NCI-H82 (cell line): ENCODE measurements around the gene BACH2.
"Not testable (repeated sequence)": the region's sequence is repeated elsewhere in the genome, so short reads cannot be mapped to it uniquely, and the experiment has no call there.

Experiments used
- DNase-seq: peaks from one replicate; lab custom pipeline; 2025; lab: John Stamatoyannopoulos, UW

BACH2 gene

DNA sequence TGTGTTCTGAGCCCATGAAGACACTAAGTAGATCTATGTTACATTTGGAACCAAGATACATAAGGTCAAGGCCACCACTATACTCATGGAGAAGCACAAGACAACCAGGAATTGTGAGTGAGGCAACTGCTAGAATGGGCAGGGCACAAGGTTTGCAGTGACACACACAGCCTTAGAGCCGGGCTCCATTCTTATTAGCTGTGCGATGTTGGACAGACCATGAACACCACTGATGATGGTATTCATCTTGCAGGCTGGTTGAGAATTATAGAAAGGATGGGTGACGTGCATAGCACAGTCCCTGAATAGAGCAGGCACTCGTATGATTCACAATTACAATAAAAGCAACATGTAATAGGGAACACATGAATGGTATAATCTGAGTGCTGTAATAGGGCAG lies 229.9 kb downstream of the BACH2 start:
- DNase-seq = no peak

DNA sequence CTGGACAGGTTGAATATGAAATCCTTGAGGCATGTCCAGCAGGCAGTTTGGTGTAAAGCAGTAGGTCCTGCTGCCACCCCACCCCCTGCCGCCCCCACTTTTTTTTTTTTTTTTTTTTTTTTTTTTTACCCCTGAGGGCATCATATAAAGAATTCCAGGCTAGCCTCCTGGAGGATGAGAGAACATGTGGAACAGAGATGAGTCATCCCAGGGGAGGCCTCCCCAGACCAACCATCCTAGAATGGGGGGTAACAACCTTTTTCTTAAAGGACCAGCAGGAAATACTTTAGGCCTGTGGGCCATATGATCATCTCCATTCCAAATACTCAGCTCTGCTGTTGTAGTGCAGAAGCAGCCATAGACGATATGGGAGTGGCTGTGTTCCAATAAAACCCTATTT lies 231.5 kb downstream of the BACH2 start:
- DNase-seq = no peak

DNA sequence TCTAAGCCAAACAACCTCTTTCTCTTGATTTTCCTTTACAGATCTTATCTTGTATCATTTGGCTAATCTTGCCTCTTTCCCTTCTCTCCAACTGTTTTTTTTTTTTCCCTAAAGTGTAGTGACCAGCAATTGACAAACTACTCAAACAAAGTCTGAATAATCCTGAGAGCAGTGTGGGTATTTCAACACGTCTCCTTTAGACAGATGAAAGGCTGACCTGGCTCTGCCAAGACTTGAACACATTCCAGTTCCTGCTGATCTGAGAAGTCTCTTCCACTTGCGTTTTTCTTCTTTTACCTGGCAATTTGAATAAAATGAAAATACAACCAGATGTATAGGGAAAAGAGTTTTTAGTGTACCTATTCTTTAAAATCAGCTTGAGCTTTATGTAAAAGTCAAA lies 234.0 kb downstream of the BACH2 start:
- no peak for DNase-seq

DNA sequence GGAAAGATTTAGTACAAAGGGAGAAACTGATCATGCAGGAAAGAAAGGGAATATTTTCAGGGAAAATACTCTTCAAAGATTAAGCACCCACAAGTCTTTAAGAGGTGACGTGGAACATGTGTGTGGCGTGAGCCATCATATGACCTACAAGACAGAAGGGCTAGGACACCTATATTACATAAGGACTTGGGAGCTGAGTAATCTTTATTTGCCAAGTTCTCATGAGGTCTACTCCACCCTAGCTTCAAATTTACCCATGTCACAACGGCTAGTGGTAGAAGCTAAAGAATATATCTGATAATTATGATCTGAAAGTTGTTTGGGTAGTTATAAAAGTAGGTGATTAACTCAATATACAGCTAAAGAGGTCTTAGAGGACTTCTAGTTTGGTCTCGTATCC lies 234.6 kb downstream of the BACH2 start:
- DNase-seq = no peak

DNA sequence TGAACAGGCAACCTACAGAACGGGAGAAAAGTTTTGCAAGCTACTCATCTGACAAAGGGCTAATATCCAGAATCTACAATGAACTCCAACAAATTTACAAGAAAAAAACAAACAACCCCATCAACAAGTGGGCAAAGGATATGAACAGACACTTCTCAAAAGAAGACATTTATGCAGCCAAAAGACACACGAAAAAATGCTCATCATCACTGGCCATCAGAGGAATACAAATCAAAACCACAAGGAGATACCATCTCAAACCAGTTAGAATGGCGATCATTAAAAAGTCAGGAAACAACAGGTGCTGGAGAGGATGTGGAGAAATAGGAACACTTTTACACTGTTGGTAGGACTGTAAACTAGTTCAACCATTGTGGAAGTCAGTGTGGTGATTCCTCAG lies 237.5 kb downstream of the BACH2 start:
- DNase-seq = not testable (repeated sequence)

DNA sequence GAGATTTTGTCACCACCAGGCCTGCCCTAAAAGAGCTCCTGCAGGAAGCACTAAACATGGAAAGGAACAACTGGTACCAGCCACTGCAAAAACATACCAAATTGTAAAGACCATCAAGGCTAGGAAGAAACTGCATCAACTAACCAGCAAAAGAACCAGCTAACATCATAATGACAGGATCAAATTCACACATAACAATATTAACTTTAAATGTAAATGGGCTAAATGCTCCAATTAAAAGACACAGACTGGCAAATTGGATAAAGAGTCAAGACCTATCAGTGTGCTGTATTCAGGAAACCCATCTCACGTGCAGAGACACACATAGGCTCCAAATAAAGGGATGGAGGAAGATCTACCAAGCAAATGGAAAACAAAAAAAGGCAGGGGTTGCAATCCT lies 240.7 kb downstream of the BACH2 start:
- not testable (repeated sequence) for DNase-seq

DNA sequence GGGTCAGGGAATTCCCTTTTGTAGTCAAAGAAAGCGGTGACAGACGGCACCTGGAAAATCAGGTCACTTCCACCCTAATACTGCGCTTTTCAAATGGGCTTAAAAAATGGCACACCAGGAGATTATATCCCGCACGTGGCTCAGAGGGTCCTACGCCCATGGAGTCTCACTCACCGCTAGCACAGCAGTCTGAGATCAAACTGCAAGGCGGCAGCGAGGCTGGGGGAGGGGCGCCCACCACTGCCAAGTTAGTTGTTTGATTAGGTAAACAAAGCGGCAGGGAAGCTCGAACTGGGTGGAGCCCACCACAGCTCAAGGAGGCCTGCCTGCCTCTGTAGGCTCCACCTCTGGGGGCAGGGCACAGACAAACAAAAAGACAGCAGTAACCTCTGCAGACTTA lies 242.4 kb downstream of the BACH2 start:
- DNase-seq = not testable (repeated sequence)

DNA sequence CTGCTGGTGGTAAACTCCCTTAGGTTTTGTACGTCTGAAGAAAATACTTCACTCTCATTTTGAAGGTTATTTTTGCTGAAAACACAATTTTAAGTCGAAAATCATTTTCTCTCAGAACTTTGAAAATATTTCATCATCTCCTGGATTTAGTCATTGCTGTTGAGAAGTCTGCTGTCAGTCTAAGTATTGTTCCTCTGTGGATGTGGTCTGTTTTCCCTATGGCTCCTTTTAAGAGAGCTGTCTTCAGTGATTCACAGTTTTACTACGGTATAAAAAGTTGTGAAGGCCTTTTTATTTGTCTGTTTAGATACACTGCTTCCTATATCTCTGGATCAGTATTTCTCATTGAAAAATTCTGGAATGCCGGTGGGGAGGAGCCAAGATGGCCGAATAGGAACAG lies 243.0 kb downstream of the BACH2 start:
- DNase-seq = no peak

DNA sequence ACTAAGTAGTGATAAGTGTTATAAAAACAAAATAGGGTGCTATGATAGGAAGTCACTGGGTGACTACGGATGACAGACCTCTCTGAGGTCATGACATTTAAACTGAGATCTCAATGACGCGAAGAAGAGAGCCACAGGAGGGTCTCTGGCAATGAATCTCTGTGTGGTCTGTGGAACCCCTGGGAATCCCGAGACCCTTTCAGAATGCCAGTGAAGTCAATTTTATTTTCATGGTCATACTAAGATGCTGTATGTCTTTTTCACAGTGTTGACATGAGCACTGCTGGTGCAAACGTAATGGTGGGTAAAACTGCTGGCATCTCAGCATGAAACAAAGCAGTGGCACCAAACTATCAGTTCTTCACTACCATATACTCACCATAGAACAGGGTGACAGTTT lies 247.3 kb downstream of the BACH2 start:
- no peak for DNase-seq

DNA sequence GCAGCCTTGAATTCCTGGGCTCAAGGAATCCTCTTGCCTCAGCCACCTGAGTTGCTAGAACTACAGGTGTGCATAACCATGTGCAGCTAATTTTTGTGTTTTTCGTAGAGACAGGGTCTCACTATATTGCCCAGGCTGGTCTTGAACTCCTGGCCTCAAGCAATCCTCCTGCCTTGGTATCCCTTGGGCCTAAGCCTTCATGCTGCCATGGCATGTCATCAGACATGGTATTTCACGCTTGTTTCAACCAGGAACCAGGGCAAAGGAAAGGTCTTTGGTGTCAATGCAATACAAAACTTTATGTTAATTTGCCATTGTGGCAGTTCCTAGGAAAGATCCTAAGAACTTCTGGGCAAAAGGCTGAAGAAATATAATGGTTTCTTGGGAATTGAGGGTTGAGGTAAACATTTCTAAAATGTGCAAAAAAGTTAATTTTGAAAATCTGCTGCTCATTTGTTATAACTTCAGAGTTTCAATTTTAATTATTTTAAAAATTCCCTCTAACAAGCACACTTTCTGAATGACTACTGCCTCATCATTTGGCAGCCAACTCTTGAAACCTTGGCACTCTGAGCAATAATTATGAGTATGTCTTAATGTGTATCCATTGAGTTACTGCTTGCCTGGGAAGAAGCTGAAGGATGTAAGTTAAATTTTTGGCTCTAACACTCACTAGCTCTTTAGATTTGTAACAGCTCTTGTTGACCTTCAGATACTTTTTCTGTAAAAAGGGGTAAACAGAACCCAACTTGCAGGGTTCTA lies 248.3 kb downstream of the BACH2 start:
- DNase-seq = no peak

DNA sequence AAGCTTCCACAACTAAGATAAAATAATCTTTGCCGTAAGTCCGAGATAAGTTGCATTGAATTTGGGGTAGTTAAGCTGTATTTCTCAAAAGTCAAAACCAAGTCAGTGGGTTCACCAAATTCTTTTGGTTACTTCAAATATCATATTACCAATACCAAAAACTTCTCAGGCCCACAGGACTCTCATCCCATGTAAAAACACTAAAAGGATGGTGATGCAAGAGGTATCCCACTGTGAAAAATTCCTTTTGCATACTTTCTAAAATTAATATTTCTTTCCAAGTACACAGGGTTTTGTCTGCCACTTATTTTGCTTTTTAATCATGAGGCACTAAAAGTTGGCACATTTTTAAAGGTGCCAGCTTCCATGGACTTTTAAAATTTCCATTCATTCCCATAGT lies 251.1 kb downstream of the BACH2 start:
- no peak for DNase-seq

DNA sequence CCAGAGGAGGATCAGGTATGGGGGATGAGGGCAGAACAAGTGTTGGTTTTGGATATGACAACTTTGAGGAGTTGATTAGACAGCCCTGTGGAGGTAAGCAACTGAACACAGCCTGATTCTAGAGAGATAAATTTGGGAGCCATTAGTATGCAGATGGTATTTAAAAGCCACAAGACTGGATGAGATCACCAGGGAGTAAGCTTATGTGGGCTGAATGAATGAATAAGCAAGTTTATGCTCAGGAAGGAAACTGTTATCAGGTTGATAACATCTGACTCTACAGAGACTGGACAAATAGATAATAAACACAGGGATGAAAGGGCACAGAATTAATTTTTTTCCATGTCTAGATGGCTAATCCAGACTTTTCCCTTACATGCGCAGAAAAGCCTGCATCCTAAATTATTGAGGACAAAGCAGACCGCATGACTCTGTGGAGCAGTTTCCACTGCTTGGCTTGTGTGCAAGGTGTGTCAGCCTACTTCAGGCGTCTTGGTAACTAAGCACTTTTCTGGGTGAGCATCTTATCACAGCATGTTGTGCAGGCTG lies 251.7 kb downstream of the BACH2 start:
- DNase-seq = no peak

DNA sequence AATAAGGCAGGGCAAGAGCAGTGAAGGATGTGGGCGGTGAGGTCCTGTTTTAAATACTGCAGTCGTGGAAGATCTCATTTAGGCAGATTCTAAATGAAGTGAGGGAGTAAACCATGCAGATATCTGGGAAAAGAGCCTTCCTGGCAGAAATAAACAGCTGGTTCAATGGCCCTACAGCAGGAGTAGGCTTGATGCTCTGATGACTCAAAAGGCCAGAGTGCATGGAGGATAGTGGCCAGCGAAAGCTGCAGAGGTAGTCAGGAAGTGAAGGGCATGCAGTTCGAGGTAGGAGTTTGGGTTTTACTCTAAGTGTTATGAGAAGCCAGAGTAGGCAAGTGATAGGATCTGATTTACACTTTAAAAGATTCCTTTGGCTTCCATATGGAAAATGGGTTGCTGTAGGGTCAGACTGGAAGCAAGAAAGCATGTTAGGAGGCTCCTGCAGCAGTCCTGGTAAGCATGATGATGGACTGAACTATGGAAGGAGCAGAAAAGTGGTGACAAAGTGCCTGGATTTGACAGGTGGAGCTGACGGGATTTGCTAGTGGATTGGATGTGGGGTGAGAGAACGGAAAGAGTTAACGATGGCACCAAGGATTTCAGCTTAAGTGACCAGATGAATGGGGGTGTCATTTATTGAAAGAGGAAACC lies 252.3 kb downstream of the BACH2 start:
- peak; percentile 2 for DNase-seq

DNA sequence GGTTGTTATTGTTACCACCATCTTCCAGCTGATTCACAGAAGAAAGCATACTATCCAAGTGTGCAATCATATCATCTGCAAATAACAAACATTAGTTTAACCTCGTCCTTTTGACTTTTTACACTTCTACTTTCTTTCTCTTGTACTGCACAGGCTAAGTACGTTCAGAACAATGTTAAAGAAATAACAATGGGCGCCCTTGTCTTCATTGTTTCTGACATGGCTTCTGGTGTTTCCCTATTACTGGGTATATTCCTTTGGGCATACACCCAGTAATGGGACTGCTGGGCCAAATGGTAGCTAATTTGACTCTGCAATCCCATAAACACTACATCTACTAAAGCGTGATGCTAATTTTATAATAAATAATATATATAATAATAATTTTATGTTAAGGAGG lies 255.7 kb downstream of the BACH2 start:
- no peak for DNase-seq

DNA sequence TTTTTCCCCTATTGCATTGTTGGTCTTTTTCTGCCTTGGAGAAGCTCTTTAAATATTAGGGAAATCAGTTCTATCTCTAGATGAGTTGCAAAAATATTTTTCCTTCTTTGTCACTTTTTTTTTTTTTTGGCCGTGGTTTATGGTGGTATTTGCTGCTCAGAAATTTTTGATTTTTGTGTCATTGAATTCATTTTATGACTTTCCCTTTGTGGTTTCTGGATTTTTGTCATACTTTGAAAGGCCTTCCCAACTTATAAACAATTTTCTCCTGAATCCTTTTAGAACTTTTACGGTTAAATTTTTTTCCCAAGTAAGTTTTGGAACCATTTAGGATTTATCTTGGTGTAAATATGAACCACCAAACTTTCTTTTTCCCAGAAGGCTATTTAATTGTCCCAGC lies 256.7 kb downstream of the BACH2 start:
- DNase-seq = no peak

DNA sequence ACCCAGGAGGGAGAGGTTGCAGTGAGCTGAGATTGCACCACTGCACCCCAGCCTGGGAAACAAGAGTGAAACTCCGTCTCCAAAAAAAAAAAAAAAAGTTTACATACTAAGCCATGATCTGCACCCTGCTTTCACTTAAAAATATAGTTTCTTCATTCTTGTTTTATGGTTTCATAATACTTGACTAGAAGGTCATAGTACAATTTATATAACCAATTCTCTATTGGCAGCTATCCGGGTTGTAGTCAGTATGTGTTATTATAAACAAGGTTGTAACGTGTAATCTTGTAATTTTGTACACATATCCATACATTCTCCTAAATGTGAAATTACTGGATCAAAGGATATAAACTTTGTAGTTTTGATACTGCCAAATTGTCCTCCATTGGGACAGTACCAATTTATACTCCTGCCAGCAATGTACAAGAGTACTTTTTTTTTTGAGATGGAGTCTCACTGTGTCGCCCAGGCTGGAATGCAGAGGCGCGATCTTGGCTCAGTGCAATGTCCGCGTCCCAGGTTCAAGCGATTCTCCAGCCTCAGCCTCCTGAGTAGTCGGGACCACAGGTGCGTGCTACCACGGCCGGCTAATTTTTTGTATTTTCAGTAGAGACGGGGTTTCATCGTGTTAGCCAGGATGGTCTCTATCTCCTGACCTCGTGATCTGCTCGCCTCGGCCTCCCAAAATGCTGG lies 257.5 kb downstream of the BACH2 start:
- DNase-seq = no peak

DNA sequence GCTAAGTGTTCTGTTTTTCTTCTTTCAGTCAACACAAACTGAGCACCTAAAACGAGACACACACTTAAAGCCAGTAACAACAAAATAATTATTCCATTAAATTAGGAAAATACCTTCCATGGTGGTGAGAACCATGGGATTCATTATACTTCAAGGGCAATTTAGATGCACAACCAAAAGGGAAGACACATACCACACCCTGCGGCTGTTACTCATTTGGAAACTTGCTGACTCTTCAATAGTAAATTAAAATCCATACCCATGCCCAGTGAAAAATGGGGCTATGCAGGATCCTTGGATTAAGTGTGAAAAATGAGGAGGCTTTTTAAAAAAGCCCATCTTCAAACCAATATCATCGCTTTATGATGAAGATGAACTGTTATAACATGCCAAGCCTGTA lies 259.7 kb downstream of the BACH2 start:
- no peak for DNase-seq

DNA sequence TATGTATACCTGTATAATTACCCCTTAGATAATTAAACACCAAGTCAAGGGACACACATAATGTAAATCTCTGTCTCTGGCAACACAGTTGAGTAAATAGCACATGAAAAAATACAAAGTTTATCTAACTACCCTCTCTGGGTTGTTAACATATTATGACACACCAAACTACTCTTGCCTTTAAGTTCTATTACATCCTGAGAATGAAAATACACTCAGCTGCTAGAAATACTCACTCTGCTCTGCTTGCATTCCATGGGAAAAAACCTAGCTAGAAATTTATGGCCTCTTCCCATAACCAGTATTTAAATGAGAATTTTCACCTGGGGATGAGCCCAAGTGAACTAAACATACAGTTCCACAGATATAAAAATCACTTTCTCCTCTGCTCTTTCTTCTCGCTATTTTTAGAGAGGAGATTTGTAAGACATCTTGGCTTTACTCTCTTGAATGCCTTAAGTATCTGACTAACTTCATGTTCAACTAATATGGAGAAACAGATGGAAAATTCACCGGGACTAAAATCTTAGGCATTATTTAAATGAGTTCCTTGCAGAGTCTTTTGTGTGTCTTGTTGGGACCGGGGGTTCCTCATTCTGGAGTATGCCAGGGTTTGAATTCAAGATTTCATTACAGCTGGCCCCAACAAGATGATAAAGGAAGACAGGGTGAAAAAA lies 261.5 kb downstream of the BACH2 start:
- DNase-seq = no peak

DNA sequence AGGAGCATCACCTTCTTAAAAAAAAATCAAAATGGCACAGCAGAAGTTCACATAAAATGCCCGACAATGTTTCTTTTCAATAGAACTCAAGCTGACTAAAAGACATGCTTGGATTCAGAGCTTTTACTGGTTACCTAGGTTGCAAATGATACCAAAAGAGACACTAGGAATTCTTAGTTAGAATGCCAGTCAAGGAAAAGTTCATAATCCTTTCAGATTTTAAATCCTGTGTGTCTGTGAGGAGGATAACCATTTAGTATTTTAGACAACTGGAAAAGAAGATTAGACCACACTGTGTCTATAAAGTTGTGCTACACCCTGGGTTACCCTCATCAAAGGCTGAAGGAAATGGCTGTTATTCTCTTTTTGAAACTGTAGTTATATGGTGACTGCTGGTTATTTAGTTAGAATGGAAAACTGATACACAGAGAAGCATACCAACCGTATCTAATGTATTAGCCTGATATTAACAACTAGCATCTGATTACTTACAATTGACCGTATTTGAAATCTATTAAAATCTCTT lies 262.8 kb downstream of the BACH2 start:
- peak; percentile 20 for DNase-seq

DNA sequence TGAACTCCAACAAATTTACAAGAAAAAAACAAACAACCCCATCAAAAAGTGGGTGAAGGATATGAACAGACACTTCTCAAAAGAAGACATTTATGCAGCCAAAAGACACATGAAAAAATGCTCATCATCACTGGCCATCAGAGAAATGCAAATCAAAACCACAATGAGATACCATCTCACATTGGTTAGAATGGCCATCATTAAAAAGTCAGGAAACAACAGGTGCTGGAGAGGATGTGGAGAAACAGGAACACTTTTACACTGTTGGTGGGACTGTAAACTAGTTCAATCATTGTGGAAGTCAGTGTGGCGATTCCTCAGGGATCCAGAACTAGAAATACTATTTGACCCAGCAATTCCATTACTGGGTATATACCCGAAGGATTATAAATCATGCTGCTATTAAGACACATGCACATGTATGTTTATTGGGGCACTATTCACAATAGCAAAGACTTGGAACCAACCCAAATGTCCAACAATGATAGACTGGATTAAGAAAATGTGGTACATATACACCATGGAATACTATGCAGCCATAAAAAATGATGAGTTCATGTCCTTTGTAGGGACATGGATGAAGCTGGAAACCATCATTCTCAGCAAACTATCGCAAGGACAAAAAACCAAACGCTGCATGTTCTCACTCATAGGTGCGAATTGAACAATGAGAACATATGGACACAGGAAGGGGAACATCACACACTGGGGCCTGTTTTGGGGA lies 264.0 kb downstream of the BACH2 start:
- DNase-seq = not testable (repeated sequence)

DNA sequence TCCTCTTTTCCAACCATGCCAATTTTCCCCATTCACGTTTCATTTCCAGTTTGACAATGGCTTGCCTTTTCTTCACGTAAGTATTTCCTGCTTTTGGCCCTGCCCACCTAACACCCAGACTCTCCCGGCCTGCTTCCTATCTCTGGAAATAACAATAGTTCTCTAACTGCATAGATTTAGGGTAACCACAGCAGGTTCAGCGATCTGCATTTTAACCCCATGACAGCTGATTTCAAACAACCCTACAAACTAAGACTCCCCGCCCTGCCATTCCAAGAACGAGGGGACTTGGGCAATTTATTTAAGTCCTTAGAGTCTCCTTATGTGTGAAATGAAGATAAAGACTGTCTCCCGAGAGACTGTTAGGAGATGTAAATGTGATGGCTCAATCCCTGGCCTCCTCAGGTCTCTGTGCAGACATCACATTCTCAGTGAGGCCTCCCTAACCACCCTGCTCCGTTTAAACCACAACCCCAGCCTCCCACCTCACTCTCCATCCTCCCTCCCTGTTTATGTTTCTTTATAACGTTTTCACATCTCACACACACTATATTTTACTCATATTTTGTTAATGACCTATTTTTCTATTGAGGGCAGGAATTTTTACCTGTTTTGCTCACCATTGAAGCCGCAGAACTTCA lies 267.5 kb downstream of the BACH2 start:
- no peak for DNase-seq
